IMR-90 (cell line): ENCODE measurements around the gene CYP27C1. TPM values are rescaled to one million over a fixed set of nuclear protein-coding genes. Genes with fewer than 3 reads are reported as not detected.

Source experiments
- ATAC-seq: fragments of 200-7000 bp; cut with Tn5 transposase; 2 replicates; pipeline ENCODE4 v1.9.1; 2020; ENCODE audit warnings: low read depth, mild to moderate bottlenecking, moderate library complexity
- BruUV-seq: library from RNA; stranded (reverse); fragments of 400-500 nt; replicated peaks from 2 replicates; lab custom pipeline; 2021; lab: Mats Ljungman, UMichigan
- CTCF ChIA-PET: fragments of 300-600 bp; formaldehyde crosslinking; extraction: SDS; loops from one replicate; lab custom pipeline; 2021; ENCODE audit warnings: antibody characterized with exemption; lab: Yijun Ruan, JAX
- POLR2A ChIA-PET: fragments of 300-600 bp; sonication (Branson Sonifier 250); formaldehyde crosslinking; loops from one replicate; lab custom pipeline; 2022; ENCODE audit warnings: antibody characterized with exemption; ENCODE audit not compliant: unreplicated experiment; lab: Charles Lee
- DNase-seq: peaks from one replicate; pipeline ENCODE4 v3.0.0; 2013
- H2AFZ ChIP-seq: replicated peaks from 2 replicates; pipeline ENCODE3; 2013; ENCODE audit warnings: low read length, mild to moderate bottlenecking; ENCODE audit not compliant: poor library complexity
- H2AK5ac ChIP-seq: 2 replicates; pipeline ENCODE4 v1.6.1; 2013; ENCODE audit warnings: low read depth, low read length, inconsistent platforms
- H2AK9ac ChIP-seq: replicated peaks from 2 replicates; pipeline ENCODE3; 2013; ENCODE audit warnings: mild to moderate bottlenecking, low read depth, low read length, moderate library complexity; ENCODE audit not compliant: poor library complexity
- H2BK120ac ChIP-seq: 2 replicates; pipeline ENCODE4 v1.6.1; 2013; ENCODE audit warnings: low read depth, low read length, inconsistent platforms
- H2BK15ac ChIP-seq: 3 replicates; pipeline ENCODE4 v1.6.1; 2013; ENCODE audit warnings: low read depth, low read length, inconsistent platforms
- H2BK20ac ChIP-seq: 2 replicates; pipeline ENCODE4 v1.6.1; 2013; ENCODE audit warnings: low read depth, mild to moderate bottlenecking, inconsistent platforms, low read length, moderate library complexity
- H2BK5ac ChIP-seq: 2 replicates; pipeline ENCODE4 v1.6.1; 2013; ENCODE audit warnings: mild to moderate bottlenecking, low read depth, low read length, inconsistent platforms; ENCODE audit not compliant: poor library complexity, severe bottlenecking
- H3K14ac ChIP-seq: replicated peaks from 2 replicates; pipeline ENCODE4 v1.6.1; 2013; ENCODE audit warnings: low read depth, low read length, inconsistent platforms
- H3K18ac ChIP-seq: 2 replicates; pipeline ENCODE4 v1.6.1; 2013; ENCODE audit warnings: low read depth, low read length, control low read depth
- H3K23ac ChIP-seq: 2 replicates; pipeline ENCODE4 v1.6.1; 2013; ENCODE audit warnings: low read depth, low read length, inconsistent platforms
- H3K27ac ChIP-seq: 2 replicates; pipeline ENCODE4 v1.5.1; 2013; ENCODE audit warnings: mild to moderate bottlenecking, control low read depth, low read length; ENCODE audit not compliant: insufficient read depth
- H3K27me3 ChIP-seq: 2 replicates; pipeline ENCODE4 v1.6.1; 2013; ENCODE audit warnings: low read length; ENCODE audit not compliant: control insufficient read depth, insufficient read depth
- H3K36me3 ChIP-seq: 2 replicates; pipeline ENCODE4 v1.6.1; 2013; ENCODE audit warnings: low read length, mixed read lengths; ENCODE audit not compliant: control insufficient read depth, insufficient read depth
- H3K4ac ChIP-seq: 2 replicates; pipeline ENCODE4 v1.6.1; 2013; ENCODE audit warnings: low read depth, low read length, inconsistent platforms
- H3K4me1 ChIP-seq: 2 replicates; pipeline ENCODE4 v1.6.1; 2013; ENCODE audit warnings: low read length, mixed read lengths; ENCODE audit not compliant: control insufficient read depth, insufficient read depth
- H3K4me2 ChIP-seq: 2 replicates; pipeline ENCODE4 v1.6.1; 2013; ENCODE audit warnings: low read depth, mild to moderate bottlenecking, control low read depth, low read length, moderate library complexity
- H3K4me3 ChIP-seq: 2 replicates; pipeline ENCODE4 v1.5.1; 2013; ENCODE audit warnings: low read depth, mild to moderate bottlenecking, control low read depth, low read length, moderate library complexity; ENCODE audit not compliant: insufficient read depth
- H3K56ac ChIP-seq: 2 replicates; pipeline ENCODE4 v1.6.1; 2013; ENCODE audit warnings: low read length, inconsistent platforms; ENCODE audit not compliant: insufficient read depth; ENCODE audit errors: extremely low read depth
- H3K79me1 ChIP-seq, 2 experiments: 2 replicates each; pipeline ENCODE4 v1.6.1; 2013; ENCODE audit warnings: low read length in 2 of 2, inconsistent platforms in 1 of 2, low read depth in 1 of 2
- H3K9ac ChIP-seq: 2 replicates; pipeline ENCODE4 v1.6.1; 2013; ENCODE audit warnings: low read depth, low read length, control low read depth
- H3K9me1 ChIP-seq: 2 replicates; pipeline ENCODE4 v1.6.1; 2013; ENCODE audit warnings: low read length, inconsistent platforms; ENCODE audit not compliant: insufficient read depth
- H3K9me3 ChIP-seq: 2 replicates; pipeline ENCODE4 v1.6.1; 2013; ENCODE audit warnings: low read length; ENCODE audit not compliant: control insufficient read depth, insufficient read depth
- H4K20me1 ChIP-seq: 2 replicates; pipeline ENCODE4 v1.6.1; 2013; ENCODE audit warnings: low read length, inconsistent platforms; ENCODE audit not compliant: insufficient read depth
- H4K5ac ChIP-seq: 2 replicates; pipeline ENCODE4 v1.6.1; 2013; ENCODE audit warnings: mild to moderate bottlenecking, low read depth, low read length, control low read depth
- H4K8ac ChIP-seq, 2 experiments: 2 replicates each; pipeline ENCODE4 v1.6.1; 2013; ENCODE audit warnings: low read depth in 2 of 2, low read length in 2 of 2, control low read depth in 1 of 2, inconsistent platforms in 1 of 2
- H4K91ac ChIP-seq: 2 replicates; pipeline ENCODE4 v1.6.1; 2013; ENCODE audit warnings: low read depth, low read length, inconsistent platforms; ENCODE audit not compliant: insufficient read depth
- CEBPB ChIP-seq: IDR thresholded peaks from 2 replicates; pipeline ENCODE4 v1.6.1; 2012; ENCODE audit warnings: low read depth, low read length, improper control_type of control experiment
- CHD1 ChIP-seq: IDR thresholded peaks from 2 replicates; pipeline ENCODE4 v1.6.1; 2012; ENCODE audit warnings: low read depth, low read length, improper control_type of control experiment
- CTCF ChIP-seq: conservative IDR thresholded peaks from 2 replicates; pipeline ENCODE4 v1.5.1; 2012; ENCODE audit warnings: mild to moderate bottlenecking, low read depth, low read length, improper control_type of control experiment
- ELK1 ChIP-seq: fragments of 150-350 bp; IDR thresholded peaks from 2 replicates; pipeline ENCODE4 v1.6.1; 2016; ENCODE audit warnings: low read depth, mild to moderate bottlenecking, low read length, moderate library complexity, borderline replicate concordance
- FOS ChIP-seq: fragments of 150-350 bp; IDR thresholded peaks from 2 replicates; pipeline ENCODE4 v1.6.1; 2016; ENCODE audit warnings: low read depth, low read length
- MAFK ChIP-seq: IDR thresholded peaks from 2 replicates; pipeline ENCODE4 v1.6.1; 2012; ENCODE audit warnings: low read depth, low read length, improper control_type of control experiment
- MAZ ChIP-seq: IDR thresholded peaks from 2 replicates; pipeline ENCODE4 v1.6.1; 2012; ENCODE audit warnings: low read depth, mild to moderate bottlenecking, low read length, improper control_type of control experiment, moderate library complexity, borderline replicate concordance
- MXI1 ChIP-seq: IDR thresholded peaks from 2 replicates; pipeline ENCODE4 v1.6.1; 2012; ENCODE audit warnings: low read depth, mild to moderate bottlenecking, low read length, moderate library complexity, borderline replicate concordance
- NFE2L2 ChIP-seq: fragments of 150-350 bp; IDR thresholded peaks from 2 replicates; pipeline ENCODE4 v1.6.1; 2016; ENCODE audit warnings: low read depth, mild to moderate bottlenecking, low read length
- POLR2A ChIP-seq: IDR thresholded peaks from 2 replicates; pipeline ENCODE4 v1.6.1; 2012; ENCODE audit warnings: mild to moderate bottlenecking, low read depth, low read length
- RCOR1 ChIP-seq: IDR thresholded peaks from 2 replicates; pipeline ENCODE4 v1.6.1; 2012; ENCODE audit warnings: mild to moderate bottlenecking, low read length, improper control_type of control experiment; ENCODE audit not compliant: insufficient replicate concordance
- RFX5 ChIP-seq: IDR thresholded peaks from 2 replicates; pipeline ENCODE4 v1.8.0; 2012; ENCODE audit warnings: low read depth, mild to moderate bottlenecking, low read length, moderate library complexity
- SMC3 ChIP-seq: fragments of 150-350 bp; IDR thresholded peaks from 2 replicates; pipeline ENCODE4 v1.6.1; 2016; ENCODE audit warnings: low read depth, mild to moderate bottlenecking, antibody characterized with exemption, low read length, moderate library complexity
- WGBS, 2 experiments: methylation state at CpG; one replicate each; pipeline versions ENCODE4 v1.1.5 to v1.1.7; 2013; ENCODE audit warnings: missing lambda C conversion rate in 2 of 2; ENCODE audit not compliant: insufficient read length in 1 of 2; ENCODE audit errors: extremely low coverage in 2 of 2; 5-methylcytosine and 5-hydroxymethylcytosine counted together
- dilution Hi-C: fragments of 300-500 bp; cut with HindIII; formaldehyde crosslinking; loops from one replicate; pipeline ENCODE4 v1.14.3; 2018; ENCODE audit warnings: low sequenced_read_pairs; ENCODE audit not compliant: unreplicated experiment
- in situ Hi-C: fragments of 300-500 bp; cut with MboI; formaldehyde crosslinking; loops from 3 replicates; pipeline ENCODE4 v1.14.3; 2019; ENCODE audit warnings: low sequenced_read_pairs, inconsistent platforms, mixed read lengths
- intact Hi-C: fragments of 100-400 bp; cut with micrococcal nuclease; formaldehyde crosslinking; loops from 2 replicates; pipeline ENCODE4 v1.10.0; 2022
- polyA plus RNA-seq, 3 experiments: library from polyadenylated mRNA; depleted of rRNA; stranded (reverse); fragments of >200 nt; gene quantifications; 2 replicates each; pipeline ENCODE4 v1.2.3, GENCODE V29; 2012; ENCODE audit warnings: low replicate concordance in 1 of 3
- total RNA-seq: library from RNA; depleted of rRNA; stranded (reverse); fragments of >200 nt; gene quantifications from 2 replicates; pipeline ENCODE4 v1.2.3, GENCODE V29; 2012
- TF ChIP-seq, protein P1 (sequence below): fragments of 150-350 bp; IDR thresholded peaks from 2 replicates; pipeline ENCODE4 v1.6.1; 2017; ENCODE audit warnings: mild to moderate bottlenecking, antibody characterized with exemption, low read length, low read depth

Gene CYP27C1
- total and polyA plus RNA-seq, 2 of the 4 experiments (the other 2 are of a cell fraction) = not detected

DNA sequence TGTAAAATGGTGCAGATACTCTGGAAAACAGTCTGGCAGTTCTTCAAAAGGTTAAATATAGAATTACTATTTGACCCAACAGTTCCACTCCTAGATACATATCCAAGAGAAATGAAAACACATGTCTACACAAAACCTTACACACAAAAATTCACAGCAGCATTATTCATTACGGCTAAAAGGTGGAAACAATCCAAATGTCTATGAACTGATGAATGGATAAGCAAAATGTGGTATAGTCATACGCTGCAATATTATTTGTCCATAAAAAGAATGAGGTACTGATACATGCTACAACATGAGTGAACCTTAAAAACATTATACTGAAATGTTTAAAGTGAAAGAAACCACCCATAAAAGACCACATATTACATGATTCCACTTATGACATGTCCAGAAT lies 4.0 kb downstream of the CYP27C1 start:
- no peaks in the 10 kb centered on the region for H3K79me1 ChIP-seq
- POLR2A ChIA-PET = no interaction called here
- intact Hi-C loops = no loop called here

More for the DNA sequence above, 4.0 kb downstream of the CYP27C1 start:
- Histone ChIP-seq H2AK9ac (no peak overlapping the region), H3K4me2 (no peak overlapping the region), H3K9me1 (no peaks in the 10 kb centered on the region), H4K20me1 (peaks cover 5% of the 10 kb centered on the region; the same call in 1 of the 2 replicates), H4K8ac (no peak overlapping the region), H3K27me3 (peaks cover 48% of the 10 kb centered on the region), H3K18ac (no peak overlapping the region), H2BK15ac (no peak overlapping the region), H3K4me3 (no peak overlapping the region), H3K36me3 (no peaks in the 10 kb centered on the region), H2BK5ac (no peak overlapping the region), H4K91ac (no peak overlapping the region), H3K23ac (no peak overlapping the region), H3K4ac (no peak overlapping the region), H4K5ac (no peak overlapping the region), H3K9me3 (peaks cover 18% of the 10 kb centered on the region), H2BK120ac (no peak overlapping the region), H3K27ac (no peak overlapping the region), H2BK20ac (no peak overlapping the region), H2AFZ (no peak overlapping the region), H2AK5ac (no peak overlapping the region), H3K14ac (no peak overlapping the region), H3K56ac (no peak overlapping the region), H3K4me1 (peaks cover 4% of the 10 kb centered on the region; the same call in 1 of the 2 replicates), H3K9ac (no peak overlapping the region)
- CTCF ChIA-PET = no interaction called here
- dilution Hi-C loops (no loop called here), in situ Hi-C loops (no loop called here)
- no CpG with 5 or more reads among the region's 2 CpGs for WGBS, 2 experiments
- DNase-seq (no peak), ATAC-seq (no peak)
- BruUV-seq = no TSS peak
- TF ChIP-seq CTCF (no peak), NFE2L2 (no peak), MAFK (no peak), CHD1 (no peak), SMC3 (no peak), ELK1 (no peak), FOS (no peak), POLR2A (no peak), MXI1 (no peak), MAZ (no peak), RFX5 (no peak), CEBPB (no peak), RCOR1 (no peak)
- TF ChIP-seq, protein P1, sequence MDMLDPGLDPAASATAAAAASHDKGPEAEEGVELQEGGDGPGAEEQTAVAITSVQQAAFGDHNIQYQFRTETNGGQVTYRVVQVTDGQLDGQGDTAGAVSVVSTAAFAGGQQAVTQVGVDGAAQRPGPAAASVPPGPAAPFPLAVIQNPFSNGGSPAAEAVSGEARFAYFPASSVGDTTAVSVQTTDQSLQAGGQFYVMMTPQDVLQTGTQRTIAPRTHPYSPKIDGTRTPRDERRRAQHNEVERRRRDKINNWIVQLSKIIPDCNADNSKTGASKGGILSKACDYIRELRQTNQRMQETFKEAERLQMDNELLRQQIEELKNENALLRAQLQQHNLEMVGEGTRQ = no peak
